HG03342 (cell line): ENCODE measurements around the gene TBC1D2B.
A peak's percentile ranks its signal among the peaks of the same experiment; 100 is the strongest.

Experiments used
- ATAC-seq: cut with Tn5 transposase; IDR thresholded peaks from one replicate; pipeline ENCODE4 v1.9.1; 2021; ENCODE audit warnings: mild to moderate bottlenecking, moderate library complexity; ENCODE audit not compliant: unreplicated experiment

Gene TBC1D2B

GRCh38 chr15:78077053-78077870, at the start of gene TBC1D2B:
TBC1D2B (minus strand) TSS chr15:78077711; CDS start chr15:78077652, 59 bp downstream.
- ATAC-seq = peak; percentile 75

DNA sequence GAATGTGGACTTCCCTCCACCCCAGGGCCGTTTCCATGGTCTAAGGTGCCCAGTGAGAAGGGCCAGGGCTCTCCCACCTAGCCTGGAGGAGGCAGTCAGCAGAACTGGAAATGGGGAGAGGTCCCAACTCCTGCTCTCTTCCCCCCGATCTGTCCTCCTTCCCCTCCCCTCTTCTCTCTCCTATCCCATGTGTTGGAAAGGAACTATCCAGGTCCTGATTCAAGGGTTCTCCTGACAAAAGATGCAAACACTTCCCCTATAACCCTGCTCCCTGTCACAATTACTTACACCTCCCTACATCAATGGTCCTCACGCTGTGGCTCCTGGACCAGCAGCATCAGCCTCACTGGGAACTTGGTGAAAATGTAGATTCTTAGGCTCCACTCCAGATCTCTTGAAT, 47.8 kb upstream of the TBC1D2B start:
- no peak for ATAC-seq

DNA sequence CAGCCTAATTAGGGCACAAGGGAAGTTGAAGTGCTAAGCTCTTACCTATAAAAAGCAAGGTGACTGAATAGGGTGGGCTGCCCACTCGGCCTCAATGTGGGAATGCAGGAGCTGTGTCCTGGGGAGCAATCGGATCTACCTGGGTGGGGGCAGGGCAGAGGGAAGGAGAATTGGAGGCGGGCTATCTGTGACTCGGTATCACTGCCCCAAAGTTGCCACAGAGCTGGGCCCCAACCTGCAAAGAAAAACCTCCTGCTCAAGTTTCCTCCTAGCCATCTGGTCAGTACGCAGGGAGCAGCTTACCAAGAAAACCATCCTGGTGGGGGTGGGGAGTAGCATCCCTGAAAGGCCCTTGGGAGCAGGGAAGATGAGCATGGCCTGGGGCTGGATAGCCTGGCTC, 43.0 kb upstream of the TBC1D2B start:
- ATAC-seq = no peak

DNA sequence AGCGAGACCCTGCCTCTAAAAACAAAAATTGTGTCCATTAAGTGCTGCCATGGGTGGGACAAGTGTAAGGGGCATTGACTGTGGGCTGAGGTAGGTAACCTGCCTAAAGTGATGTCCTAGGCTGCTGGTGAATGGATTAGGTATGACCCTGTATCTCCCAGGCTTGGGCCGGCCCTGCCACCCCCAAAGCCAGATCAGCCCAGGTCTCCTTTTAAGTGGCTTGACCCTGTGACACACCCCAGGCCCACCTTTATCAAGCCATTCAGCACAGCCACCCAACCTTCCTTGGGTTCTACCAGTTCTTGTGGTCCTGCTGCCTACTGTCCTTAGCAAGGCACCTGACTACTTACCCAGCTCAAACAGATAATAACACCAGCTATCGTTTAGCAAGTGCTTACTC, 35.0 kb upstream of the TBC1D2B start:
- ATAC-seq = no peak

- ATAC-seq = no peak
Observed at GRCh38 chr15:78111788-78112187, 34.3 kb upstream of the TBC1D2B start.

- ATAC-seq = no peak
Observed at GRCh38 chr15:78110916-78111475, 33.5 kb upstream of the TBC1D2B start.

DNA sequence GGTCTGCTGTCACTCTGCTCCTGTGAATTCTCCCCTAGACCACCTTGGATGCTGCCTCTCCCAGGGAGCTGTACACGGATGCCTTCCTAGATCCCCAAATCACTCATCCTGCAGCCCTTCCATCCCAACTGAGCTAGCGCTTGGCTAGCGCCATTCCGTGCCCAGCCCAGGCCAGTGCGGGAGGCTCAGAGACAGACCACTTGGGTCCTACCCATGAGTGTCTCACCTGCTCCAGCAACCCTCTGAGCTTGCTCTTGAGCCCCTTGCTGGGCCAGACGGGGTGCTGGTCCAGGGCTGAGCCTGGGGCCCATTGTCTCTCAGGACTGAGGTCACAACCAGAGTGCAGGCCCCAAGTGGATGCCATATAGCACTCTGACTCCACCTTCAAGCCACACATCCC, 32.6 kb upstream of the TBC1D2B start:
- ATAC-seq = no peak

- ATAC-seq = no peak
Observed at GRCh38 chr15:78109156-78109555, 31.6 kb upstream of the TBC1D2B start.

DNA sequence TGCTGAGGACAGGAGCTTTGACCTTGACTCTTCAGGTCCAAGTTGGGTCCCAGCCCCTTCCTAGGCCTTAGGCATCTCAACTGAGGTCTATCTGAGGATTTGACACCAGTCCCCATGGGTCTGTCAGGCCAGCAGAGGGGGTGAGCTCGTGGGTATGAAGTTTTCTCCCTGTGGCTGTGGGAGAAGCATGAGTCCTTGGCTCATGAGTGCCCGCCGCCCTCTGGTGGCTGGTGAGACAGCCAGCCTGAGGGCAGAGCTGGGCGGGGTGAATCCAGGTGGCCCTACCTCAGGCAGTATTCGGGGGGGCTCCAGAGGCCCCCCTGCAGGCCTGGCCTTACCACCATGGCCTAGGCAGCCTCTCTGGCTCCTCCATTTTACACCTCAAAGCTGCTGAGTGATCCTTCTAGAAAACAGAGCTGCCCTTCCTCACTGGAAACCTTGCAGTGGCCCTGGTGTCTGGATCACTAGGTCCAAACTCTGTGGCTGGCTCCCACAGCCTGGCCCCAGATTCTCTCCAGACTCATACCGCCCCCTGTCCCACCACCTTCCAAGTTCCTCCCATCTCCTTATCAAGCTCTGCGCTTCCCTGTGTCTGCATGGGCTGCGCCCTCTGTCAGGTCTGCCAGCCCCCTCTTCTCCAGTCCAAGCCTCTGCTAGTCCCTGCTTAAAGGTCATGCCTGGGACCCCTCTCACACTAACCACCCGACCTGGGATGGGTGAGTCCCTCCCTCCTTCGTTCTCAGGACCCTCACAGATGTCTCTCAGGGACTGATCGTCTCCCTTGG, 31.0 kb upstream of the TBC1D2B start:
- no peak for ATAC-seq

DNA sequence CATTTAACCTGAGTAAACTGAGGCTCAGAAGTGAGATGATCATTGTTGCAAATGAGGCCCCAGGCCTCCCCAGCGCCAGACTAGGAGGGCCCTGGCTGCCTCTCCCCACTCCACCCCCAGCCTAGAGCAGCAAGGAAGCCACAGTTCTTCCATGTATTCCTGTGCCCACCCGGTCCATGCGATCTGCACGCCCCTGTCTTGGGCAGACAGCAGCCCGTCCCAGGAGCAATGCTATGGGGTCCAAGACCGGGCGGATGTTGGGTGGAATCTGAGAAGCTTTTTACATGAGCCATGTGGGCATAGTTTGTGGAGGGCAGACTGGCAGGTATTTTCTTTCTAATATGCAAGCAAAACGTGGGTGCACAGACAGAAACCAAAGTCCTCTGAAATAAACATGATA, 30.0 kb upstream of the TBC1D2B start:
- no peak for ATAC-seq

DNA sequence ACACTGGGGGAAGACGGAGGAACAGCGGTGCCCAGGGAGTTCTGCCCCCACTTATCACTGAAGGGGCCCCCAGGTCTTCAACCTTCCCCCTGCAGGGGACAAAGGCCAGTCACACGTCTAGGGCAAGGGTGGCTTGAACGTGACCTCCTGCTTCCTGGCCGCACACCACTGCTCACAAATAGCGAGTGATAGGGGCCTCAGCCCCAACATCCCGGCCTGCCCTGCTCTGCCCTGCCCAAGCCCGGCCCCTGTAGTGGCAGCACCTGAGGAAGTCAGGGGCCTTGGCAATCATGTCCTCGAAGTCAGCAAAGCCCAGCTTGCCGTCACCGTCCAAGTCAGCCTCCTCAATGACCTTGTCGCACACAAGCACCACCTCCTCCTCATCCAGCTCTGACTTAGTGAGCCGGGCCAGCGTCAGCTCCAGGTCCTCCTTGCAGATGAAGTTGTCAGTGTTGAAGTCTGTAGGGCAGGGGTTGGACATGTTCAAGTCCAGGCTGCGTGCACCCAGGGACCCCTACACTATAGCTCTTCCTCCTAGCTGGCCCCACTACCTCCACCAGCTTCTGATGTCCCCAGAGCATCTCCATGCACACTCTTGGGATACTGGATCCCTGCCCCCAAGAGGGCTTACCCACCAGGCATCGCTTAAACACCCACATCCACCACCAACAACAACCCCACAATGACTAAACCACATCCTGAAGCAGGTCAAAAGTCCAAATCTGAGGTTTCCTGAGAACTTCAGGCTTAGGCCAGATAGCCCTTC, 28.1 kb upstream of the TBC1D2B start:
- no peak for ATAC-seq

GRCh38 chr15:78104566-78105475, 27.3 kb upstream of the TBC1D2B start:
- no peak for ATAC-seq

- ATAC-seq = no peak
Observed at GRCh38 chr15:78104119-78104479, 26.6 kb upstream of the TBC1D2B start.

- peak; percentile 80 for ATAC-seq
Observed at GRCh38 chr15:78103406-78104118, 26.1 kb upstream of the TBC1D2B start.

DNA sequence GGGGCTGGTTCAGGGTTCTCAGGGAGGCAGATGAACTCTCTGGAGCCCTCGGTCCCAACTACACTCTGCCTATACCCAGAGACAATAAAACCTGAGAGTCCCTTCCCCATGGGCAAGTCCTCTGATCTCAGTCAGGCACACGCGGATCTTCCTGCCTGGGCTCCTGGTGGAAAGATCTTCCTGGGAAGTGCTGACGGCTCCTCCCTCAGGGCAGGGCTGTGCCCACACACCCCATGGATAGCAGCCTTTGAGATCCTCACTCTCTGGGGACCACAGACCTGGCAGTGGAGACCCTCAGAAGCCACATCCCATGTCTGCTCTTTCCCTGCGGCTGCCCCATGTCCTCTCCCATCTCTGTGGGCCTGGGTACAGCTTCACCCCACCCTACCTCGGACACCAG, 25.2 kb upstream of the TBC1D2B start:
- ATAC-seq = no peak

DNA sequence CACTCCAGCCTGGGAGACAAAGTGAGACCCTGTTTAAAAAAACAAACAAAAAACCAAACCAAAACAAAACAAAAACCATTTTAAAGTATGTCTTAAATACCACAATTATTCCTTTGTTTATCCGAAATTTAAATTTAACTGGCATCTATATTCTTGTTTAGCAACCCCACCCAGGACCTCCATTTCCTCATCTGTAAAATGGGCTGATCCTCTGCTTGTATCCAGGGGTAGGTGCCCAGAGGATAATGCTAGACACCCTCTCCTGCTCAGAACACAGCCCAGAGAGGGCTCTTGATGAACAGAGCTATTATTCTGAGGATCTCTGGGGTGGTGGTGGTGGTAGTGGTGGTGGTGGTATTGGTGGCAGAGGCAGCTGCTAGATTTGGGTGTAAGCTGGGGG, 24.7 kb upstream of the TBC1D2B start:
- no peak for ATAC-seq

GRCh38 chr15:78101423-78102105, 24.1 kb upstream of the TBC1D2B start:
- no peak for ATAC-seq

- ATAC-seq = no peak
Observed at GRCh38 chr15:78100886-78101285, 23.4 kb upstream of the TBC1D2B start.
